Stomach (tissue), 9 donors: ENCODE data around the gene HMGN3. TPM values are rescaled to one million over a fixed set of nuclear protein-coding genes. Genes with fewer than 3 reads are reported as not detected.
"Not testable (repeated sequence)": the region's sequence is repeated elsewhere in the genome, so short reads cannot be mapped to it uniquely, and the experiment has no call there.

Source experiments
- DNase-seq, 2 donors: peaks; one replicate each; pipeline versions ENCODE4 v3.0.0 to v3.0.0-alpha.2; 2013 to 2019
- H3K27ac ChIP-seq, 5 donors: fragments of 200-600 bp in 4 of 5; sonication (generic) in 4 of 5; one replicate each; pipeline ENCODE4 v1.5.1; 2013 to 2019; ENCODE audit warnings: mild to moderate bottlenecking in 1 of 5, moderate library complexity in 1 of 5
- H3K27me3 ChIP-seq, 3 donors: fragments of 200-600 bp; sonication (generic); one replicate each; pipeline ENCODE4 v1.5.1; 2017 to 2019; ENCODE audit warnings: mixed run types in 1 of 3
- H3K36me3 ChIP-seq, 4 donors: fragments of 200-600 bp; sonication (generic); 1 replicate in 3 of 4; 2 replicates in 1 of 4; pipeline ENCODE4 v1.5.1; 2016 to 2019
- H3K4me1 ChIP-seq, 4 donors: fragments of 200-600 bp; sonication (generic); one replicate each; pipeline ENCODE4 v1.5.1; 2016 to 2019
- H3K4me3 ChIP-seq, 4 donors: fragments of 200-600 bp; sonication (generic) in 3 of 4; one replicate each; pipeline ENCODE4 v1.5.1; 2016 to 2019; ENCODE audit warnings: mild to moderate bottlenecking in 1 of 4
- H3K9me3 ChIP-seq, 4 donors: fragments of 200-600 bp; sonication (generic); one replicate each; pipeline ENCODE4 v1.5.1; 2016 to 2019
- EP300 ChIP-seq: sonication (generic); formaldehyde crosslinking; IDR thresholded peaks from one replicate; pipeline ENCODE4 v1.6.1; 2017; ENCODE audit warnings: antibody characterized with exemption
- POLR2A ChIP-seq, 4 donors: fragments of 450-650 bp; IDR thresholded peaks; one replicate each; pipeline ENCODE4 v1.6.1; 2016; ENCODE audit warnings: antibody characterized with exemption in 4 of 4, control low read depth in 2 of 4, mild to moderate bottlenecking in 1 of 4, moderate library complexity in 1 of 4
- POLR2AphosphoS5 ChIP-seq, 3 donors: sonication (generic); formaldehyde crosslinking; IDR thresholded peaks; one replicate each; pipeline ENCODE4 v1.6.1; 2016; ENCODE audit warnings: antibody characterized with exemption in 3 of 3
- WGBS, 5 donors: extraction: QIAGEN DNeasy Blood & Tissue Kit in 3 of 5; methylation state at CpG; one replicate each; pipeline versions ENCODE4 v1.1.5 to v1.1.7; 2013 to 2018; 5-methylcytosine and 5-hydroxymethylcytosine counted together
- intact Hi-C: fragments of 100-400 bp; cut with DNase I; formaldehyde crosslinking; loops from one replicate; pipeline ENCODE4 v1.15.1; 2023; ENCODE audit warnings: low total_unique reads
- polyA plus RNA-seq, 3 donors: library from polyadenylated mRNA; stranded (reverse); fragments of 200-250 nt; gene quantifications; one replicate each; pipeline ENCODE4 v1.2.3, GENCODE V29; 2013
- total RNA-seq, 5 donors: library from RNA; depleted of rRNA; stranded (reverse); fragments of >200 nt; gene quantifications; one replicate each; pipeline versions ENCODE4 v1.1.0 to v1.2.3, GENCODE V29; 2014 to 2016
- TF ChIP-seq, protein P1 (sequence below), 7 experiments: fragments of 450-650 bp in 4 of 7; fragments of 200-600 bp in 3 of 7; sonication (generic) in 3 of 7; IDR thresholded peaks; one replicate each; pipeline ENCODE4 v1.5.1; 2016 to 2019; ENCODE audit warnings: antibody characterized with exemption in 7 of 7, control low read depth in 2 of 7, mild to moderate bottlenecking in 1 of 7
- donor health status: healthy with polysubstance abuse.
- donor health status: Bipolar disorder and iron deficiency.
- donor health status: healthy.

HMGN3 gene
- total and polyA plus RNA-seq, 8 donors = 34.8 to 150 (median 101) TPM

DNA sequence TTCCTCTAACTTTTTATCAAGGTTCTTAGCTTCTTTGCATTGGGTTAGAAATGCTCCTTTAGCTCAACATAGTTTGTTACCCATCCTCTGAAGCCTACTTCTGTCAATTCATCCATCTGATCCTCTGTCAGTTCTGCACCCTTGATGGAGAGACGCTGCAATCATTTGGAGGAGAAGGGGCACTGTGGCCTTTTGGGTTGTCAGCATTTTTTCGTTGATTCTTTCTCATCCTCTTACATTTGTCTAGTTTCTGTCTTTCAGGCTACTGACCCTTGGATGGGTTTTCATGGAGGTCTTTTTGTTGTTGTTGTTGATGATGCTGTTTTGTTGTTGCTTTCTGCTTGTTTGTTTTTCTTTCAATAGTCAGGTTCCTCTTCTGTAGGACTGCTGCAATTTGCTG lies 26.3 kb upstream of the HMGN3 start:
- TF ChIP-seq EP300 (no peak), POLR2A (IDR thresholded peaks at IDR 0.05) (no peak), POLR2AphosphoS5 (IDR thresholded peaks at IDR 0.05) (no peak)
- TF ChIP-seq, protein P1, sequence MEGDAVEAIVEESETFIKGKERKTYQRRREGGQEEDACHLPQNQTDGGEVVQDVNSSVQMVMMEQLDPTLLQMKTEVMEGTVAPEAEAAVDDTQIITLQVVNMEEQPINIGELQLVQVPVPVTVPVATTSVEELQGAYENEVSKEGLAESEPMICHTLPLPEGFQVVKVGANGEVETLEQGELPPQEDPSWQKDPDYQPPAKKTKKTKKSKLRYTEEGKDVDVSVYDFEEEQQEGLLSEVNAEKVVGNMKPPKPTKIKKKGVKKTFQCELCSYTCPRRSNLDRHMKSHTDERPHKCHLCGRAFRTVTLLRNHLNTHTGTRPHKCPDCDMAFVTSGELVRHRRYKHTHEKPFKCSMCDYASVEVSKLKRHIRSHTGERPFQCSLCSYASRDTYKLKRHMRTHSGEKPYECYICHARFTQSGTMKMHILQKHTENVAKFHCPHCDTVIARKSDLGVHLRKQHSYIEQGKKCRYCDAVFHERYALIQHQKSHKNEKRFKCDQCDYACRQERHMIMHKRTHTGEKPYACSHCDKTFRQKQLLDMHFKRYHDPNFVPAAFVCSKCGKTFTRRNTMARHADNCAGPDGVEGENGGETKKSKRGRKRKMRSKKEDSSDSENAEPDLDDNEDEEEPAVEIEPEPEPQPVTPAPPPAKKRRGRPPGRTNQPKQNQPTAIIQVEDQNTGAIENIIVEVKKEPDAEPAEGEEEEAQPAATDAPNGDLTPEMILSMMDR (IDR thresholded peaks at IDR 0.05) = no peak
- WGBS, 5 donors = 81 to 98% (median 93%) methylated on average over 2 of the region's 2 CpGs
- Histone ChIP-seq H3K27me3 (no peaks in the 10 kb centered on the region), H3K27ac (no peak overlapping the region), H3K36me3 (no peaks in the 10 kb centered on the region), H3K4me1 (no peaks in the 10 kb centered on the region), H3K4me3 (no peak overlapping the region), H3K9me3 (peaks cover 0 to 10% (median 4%) of the 10 kb centered on the region in 4 donors)
- no peak for DNase-seq
- intact Hi-C loops = no loop called here

DNA sequence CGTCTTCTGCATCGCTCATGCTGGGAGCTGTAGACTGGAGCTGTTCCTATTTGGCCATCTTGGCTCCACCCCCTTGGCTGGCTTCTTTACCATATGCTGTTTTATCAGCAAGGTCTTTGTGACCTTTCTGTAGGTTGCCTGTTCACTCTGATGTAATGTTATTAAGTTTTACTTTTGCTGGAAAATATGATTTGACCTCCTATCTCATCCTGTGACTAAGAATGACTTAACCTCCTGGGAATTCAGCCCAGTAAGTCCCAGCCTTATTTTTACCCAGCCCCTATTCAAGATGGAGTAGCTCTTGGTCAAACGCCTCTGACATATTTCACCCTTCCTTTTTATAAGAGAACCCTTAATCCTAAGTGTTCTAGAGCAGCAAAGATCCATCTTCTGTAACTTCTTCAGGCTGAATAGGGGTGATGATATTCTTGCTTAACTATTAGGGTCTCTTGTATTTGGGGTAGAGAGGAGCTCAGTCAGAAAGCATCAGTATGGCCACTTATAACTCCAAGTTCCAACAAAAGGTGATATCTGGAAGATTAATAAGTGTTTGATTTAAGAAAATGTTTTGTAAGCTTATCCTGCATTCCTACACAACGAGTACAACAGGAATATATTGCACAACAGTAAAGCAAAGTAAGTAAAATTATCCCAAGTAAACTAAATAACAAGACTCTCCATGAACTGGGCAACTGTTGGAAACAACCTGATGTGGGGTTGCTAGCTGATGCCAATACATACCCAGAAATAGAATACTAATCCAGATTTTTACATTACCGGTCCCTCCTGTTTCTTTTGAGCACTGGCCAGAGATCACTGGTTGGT lies 23.1 kb upstream of the HMGN3 start:
- H3K27me3 ChIP-seq = no peaks in the 10 kb centered on the region
- H3K27ac ChIP-seq = no peak overlapping the region
- no peaks in the 10 kb centered on the region for H3K4me1 ChIP-seq
- no peak for DNase-seq
- no peaks in the 10 kb centered on the region for H3K36me3 ChIP-seq
- no peak overlapping the region for H3K4me3 ChIP-seq
- 59 to 77% (median 62%) methylated on average over 5 of the region's 5 CpGs for WGBS, 5 donors
- TF ChIP-seq POLR2A (IDR thresholded peaks at IDR 0.05) (no peak), EP300 (no peak), POLR2AphosphoS5 (IDR thresholded peaks at IDR 0.05) (no peak)
- TF ChIP-seq, protein P1 (IDR thresholded peaks at IDR 0.05) = no peak
- intact Hi-C loops = no loop called here
- H3K9me3 ChIP-seq = peaks cover 0 to 10% (median 4%) of the 10 kb centered on the region in 4 donors

DNA sequence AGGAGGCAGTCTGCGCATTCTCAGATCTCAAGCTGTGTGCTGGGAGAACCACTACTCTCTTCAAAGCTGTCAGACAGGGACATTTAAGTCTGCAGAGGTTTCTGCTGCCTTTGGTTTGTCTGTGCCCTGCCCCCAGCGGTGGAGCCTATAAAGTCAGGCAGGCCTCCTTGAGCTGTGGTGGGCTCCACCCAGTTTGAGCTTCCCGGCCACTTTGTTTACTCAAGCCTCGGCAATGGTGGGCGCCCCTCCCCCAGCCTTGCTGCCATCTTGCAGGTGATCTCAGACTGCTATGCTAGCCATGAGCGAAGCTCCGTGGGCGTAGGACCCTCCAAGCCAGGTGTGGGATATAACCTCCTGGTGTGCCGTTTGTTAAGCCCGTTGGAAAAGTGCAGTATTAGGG lies 22.3 kb upstream of the HMGN3 start:
- H3K4me3 ChIP-seq, H3K27ac ChIP-seq, H3K27me3 ChIP-seq, DNase-seq, H3K36me3 ChIP-seq, H3K4me1 ChIP-seq, intact Hi-C loops: not testable (repeated sequence)
- peaks cover 0 to 10% (median 4%) of the 10 kb centered on the region in 4 donors for H3K9me3 ChIP-seq
- WGBS, 5 donors = 75 to 81% (median 75%) methylated on average over 9 to 10 of the region's 10 CpGs

DNA sequence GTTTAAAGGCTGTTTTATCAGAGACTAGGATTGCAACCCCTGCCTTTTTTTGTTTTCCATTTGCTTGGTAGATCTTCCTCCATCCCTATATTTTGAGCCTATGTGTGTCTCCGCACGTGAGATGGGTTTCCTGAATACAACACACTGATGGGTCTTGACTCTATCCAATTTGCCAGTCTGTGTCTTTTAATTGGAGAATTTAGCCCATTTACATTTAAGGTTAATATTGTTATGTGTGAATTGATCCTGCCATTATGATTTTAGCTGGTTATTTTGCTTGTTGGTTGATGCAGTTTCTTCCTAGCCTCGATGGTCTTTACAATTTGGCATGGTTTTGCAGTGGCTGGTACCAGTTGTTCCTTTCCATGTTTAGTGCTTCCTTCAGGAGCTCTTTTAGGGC lies 20.6 kb upstream of the HMGN3 start:
- H3K4me1 ChIP-seq, H3K27me3 ChIP-seq, H3K4me3 ChIP-seq, H3K27ac ChIP-seq, DNase-seq, H3K36me3 ChIP-seq, intact Hi-C loops: not testable (repeated sequence)
- peaks cover 0 to 10% (median 4%) of the 10 kb centered on the region in 4 donors for H3K9me3 ChIP-seq
- WGBS, 5 donors = 92 to 96% (median 95%) methylated on average over 3 of the region's 3 CpGs

DNA sequence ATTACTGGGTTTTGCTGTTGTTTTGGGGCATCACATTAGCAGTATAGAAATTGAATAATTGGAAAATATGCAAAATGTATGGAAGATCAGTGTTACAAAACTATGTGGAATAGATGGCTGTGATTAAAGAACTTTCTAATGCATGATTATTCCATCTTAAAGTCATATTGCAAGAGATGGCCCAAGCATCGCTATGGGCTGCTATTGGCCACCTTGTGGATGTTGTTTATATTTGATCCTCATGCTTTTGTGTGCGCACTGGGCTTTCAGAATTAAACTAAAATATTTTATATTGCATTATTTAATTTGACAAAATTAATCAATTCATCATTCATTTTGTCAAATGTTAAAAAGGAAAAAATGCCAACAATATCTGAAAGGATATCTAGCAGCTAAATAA lies 16.1 kb upstream of the HMGN3 start:
- no peaks in the 10 kb centered on the region for H3K27me3 ChIP-seq
- WGBS, 5 donors = 78 to 90% (median 81%) methylated on average over 2 of the region's 2 CpGs
- H3K4me3 ChIP-seq = no peak overlapping the region
- intact Hi-C loops = no loop called here
- no peaks in the 10 kb centered on the region for H3K4me1 ChIP-seq
- no peaks in the 10 kb centered on the region for H3K36me3 ChIP-seq
- TF ChIP-seq POLR2A (IDR thresholded peaks at IDR 0.05) = no peak
- no peak for TF ChIP-seq POLR2AphosphoS5 (IDR thresholded peaks at IDR 0.05)
- TF ChIP-seq EP300 = no peak
- TF ChIP-seq, protein P1 (IDR thresholded peaks at IDR 0.05) = no peak
- no peak for DNase-seq
- H3K9me3 ChIP-seq = no peaks in the 10 kb centered on the region
- H3K27ac ChIP-seq = no peak overlapping the region
